GM19351 (cell line): Measurements from ENCODE around the gene THOP1.

Experiments
- ATAC-seq: cut with Tn5 transposase; IDR thresholded peaks from one replicate; pipeline ENCODE4 v1.9.1; 2021; ENCODE audit warnings: mild to moderate bottlenecking, moderate library complexity; ENCODE audit not compliant: unreplicated experiment

Gene THOP1

DNA sequence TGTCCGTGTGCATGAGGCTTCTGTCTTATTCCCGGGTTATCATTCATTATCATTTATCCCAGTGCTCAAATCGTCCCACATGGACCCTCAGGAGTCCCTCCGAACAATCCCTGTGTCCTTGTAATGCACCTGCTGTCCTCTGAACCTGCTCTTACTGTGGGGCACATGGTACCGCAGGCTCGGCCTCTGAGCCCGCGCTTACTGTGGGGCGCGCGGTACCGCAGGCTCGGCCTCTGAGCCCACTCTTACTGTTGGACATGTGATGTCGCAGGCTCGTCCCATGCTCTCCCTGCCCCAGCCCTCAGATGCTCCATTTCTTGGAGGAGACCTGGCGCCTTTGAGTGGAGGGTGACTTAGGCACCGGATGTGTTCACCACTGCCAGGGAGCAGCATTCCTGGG, 17.5 kb downstream of the THOP1 start:
- no peak for ATAC-seq

DNA sequence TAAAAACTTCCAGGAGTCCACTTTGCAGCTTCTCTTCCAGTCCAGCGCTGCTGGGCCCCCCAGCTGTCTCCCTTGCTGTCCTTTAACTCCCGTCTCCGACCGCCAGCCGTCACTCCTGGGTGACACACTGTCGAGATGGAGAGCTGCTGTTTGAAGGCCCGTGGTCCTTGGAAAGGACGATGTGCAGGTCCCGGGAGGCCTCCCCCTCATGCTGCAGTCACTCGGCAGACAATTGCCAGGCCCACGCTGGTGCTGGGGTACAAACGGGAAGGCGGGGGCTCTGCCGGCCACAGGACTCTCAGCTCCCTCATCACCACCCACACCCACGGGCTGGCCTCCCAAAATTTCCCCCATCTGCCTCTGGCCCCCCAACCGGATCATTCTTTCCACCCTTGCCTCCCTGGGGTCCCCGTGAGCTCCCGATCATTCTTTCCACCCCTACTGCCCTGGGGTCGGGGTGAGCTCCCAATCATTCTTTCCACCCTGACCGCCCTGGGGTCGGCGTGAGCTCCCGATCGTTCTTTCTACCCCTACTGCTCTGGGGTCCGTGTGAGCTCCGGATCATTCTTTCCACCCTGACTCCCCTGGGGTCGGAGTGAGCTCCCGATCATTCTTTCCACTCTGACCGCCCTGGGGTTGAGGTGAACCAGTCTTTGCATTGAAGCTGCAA, 18.3 kb downstream of the THOP1 start:
- ATAC-seq: no peak

DNA sequence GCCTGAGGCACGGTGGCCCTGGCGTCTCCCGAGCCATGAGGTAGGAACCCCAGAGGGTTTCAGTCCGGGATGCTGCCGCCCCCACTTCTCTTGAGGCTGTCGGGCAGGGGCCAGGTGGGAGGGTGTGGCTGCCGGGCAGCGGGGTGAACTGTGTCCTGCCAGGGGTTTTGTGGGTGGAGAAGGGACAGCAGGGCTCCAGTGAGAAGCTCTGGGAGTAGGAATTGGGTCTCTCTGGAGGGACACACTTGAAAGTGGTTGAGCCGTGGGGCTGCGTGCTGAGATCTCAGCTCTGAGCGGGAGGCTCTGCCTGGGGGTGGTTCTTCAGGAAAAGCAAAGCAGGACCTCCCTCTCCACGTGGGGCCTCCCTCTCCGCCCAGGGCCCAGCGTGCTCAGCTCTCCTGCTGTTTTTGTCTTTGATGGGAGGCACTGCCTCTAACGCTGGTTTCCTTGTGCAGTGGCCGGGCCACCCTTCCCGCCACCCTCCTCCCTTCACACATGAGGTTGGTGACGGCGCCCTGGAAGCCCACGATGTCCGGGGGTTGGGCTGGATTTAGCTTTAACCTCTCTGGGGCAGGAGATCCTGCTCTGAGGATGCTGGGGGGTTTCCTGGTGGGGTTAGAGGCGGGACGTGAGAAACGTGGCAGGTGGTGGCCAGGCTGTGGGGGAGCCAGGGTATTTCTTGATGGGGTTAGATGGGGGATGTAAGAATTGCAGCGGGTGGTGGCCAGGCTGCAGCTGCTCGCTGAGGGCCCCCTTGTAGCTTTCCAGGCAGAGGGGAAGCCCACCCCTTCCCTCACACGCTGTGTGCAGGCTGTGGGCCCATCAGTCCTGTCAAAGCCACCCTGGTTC, 19.1 kb downstream of the THOP1 start:
- ATAC-seq: no peak

DNA sequence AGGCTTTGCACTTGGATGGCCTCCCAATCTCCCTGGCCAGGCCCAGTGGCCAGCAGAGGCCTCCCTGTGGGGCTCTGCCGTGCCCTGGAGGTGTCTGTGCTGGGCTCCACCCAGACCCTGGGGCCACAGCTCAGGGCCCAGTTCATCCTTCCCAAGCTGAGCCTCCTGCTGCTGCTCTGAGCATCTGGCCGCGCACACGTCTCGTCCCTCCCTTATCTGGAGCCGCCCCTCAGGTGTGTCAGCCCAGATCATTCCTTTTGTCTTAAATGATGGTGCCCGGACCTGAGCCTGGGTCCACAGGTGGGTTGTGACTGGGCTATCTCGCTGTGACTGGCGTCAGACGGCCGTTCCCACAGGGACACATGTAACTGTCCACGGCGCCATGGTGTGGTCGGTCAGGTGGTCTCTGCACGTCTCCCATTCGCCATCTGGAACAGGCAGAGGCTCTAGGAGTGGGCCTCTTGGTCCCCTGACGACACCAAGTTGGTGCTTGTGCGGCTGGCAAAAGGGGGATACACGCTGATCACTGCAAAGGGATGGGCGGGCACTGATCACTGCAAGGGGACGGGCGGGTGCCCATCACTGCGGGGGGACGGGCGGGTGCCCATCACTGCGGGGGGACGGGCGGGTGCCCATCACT, 20.1 kb downstream of the THOP1 start:
- no peak for ATAC-seq

DNA sequence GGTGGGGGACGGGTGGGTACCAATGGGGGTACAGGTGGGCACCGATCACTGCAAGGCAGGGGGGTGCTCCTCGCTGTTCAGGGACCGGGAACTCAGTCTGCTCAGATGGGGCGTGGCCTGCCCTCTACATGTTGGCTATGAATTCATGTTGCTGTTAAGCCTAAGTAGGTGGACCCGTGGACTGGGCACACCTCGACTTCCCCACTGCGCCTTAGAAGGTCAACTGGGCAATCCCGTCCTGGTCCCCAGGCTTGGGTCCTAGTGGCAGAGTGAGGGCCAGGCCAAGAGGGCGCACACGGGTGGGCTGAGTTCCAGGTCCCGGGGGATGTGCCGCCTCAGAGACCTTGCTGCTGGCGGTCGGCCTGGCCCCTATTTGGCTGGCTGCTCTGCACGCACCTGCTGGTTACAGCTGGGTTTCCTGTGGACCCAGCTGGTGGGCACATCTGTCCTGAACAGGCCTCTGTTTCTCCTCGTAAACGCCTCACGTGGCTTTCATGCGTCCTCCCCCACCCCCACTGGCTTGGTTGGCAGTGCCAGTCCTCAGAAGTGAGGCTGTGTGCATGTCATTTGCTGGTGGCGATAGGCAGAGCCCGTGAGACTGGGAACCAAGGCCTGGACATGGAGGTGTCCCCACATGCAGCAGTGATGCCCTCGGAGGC, 20.8 kb downstream of the THOP1 start:
- no peak for ATAC-seq

DNA sequence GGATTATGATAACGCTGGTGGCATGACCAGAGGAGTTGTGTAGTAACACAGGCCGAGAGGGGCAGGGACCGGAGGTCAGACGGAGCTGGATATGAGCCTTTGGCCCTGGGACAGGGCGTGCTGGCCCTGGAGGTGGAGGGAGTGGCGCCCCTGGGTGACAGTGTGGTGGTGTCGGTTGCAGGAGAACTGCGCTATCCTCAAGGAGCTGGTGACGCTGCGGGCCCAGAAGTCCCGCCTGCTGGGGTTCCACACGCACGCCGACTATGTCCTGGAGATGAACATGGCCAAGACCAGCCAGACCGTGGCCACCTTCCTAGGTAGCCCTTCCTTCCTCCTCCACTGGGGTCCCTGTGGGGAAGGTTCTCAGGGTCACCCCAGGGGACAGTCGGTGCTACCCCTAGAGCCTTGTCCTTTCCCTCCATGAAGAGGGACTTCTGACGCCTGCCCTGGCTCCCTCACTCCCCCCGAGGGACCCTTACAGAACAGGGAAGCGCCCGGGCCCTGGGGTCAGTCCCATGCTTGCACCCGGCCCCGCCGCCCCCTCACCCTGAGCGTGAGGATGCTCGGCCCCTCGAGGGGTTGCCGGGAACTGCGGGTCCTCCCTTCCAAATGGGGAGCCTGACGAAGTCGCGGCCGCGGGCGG, 21.6 kb downstream of the THOP1 start:
- ATAC-seq: no peak

DNA sequence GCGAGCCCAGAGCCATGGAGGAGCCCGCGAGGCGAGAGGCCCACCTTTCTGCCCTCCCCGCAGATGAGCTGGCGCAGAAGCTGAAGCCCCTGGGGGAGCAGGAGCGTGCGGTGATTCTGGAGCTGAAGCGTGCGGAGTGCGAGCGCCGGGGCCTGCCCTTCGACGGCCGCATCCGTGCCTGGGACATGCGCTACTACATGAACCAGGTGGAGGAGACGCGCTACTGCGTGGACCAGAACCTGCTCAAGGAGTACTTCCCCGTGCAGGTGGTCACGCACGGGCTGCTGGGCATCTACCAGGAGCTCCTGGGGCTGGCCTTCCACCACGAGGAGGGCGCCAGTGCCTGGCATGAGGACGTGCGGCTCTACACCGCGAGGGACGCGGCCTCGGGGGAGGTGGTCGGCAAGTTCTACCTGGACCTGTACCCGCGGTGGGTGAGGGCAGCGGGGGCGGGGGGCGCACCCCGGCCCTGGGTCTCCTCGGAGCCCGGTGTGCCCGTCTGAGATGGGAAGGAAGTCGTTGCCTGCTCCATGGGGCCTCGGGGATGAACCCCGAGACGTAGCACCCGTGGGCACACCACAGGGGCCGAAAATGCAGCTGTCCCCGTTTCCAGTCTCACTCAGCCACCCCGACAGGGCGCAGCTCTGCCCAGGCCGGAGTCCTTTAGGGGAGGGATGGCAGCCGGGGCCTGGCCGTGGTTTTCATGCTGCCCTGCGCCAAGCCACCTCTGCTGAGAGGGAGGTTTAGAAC, 22.3 kb downstream of the THOP1 start:
- no peak for ATAC-seq

DNA sequence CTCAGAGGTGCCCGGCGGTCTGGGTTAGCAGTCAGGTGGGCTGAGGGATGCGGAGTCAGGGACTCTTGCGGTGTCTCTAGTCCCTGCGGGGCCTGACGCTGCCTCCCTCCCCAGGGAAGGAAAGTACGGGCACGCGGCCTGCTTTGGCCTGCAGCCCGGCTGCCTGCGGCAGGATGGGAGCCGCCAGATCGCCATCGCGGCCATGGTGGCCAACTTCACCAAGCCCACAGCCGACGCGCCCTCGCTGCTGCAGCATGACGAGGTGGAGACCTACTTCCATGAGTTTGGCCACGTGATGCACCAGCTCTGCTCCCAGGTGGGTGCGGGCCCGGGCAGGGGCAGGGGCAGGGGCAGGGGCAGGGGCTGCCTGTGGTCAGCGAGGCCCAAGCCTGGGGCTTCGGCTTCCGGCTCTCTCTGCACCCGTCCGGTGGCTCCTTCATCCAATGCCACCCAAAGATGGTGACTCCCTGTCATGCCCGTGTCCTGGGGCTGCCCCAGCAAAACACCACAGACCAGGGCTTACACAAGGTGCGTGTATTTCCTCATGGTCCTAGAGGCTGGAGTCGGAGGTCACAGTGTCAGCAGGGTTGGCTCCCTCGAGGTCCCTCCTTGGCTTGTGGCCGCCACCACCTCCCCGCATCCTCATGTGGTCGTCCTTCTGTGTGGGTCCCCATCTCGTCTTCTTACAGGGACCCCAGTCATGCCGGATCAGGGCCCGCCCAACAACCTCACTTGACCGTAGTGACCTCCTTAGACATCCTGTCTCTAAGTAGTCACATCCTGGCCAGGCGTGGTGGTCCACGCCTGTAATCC, 23.0 kb downstream of the THOP1 start:
- no peak for ATAC-seq

DNA sequence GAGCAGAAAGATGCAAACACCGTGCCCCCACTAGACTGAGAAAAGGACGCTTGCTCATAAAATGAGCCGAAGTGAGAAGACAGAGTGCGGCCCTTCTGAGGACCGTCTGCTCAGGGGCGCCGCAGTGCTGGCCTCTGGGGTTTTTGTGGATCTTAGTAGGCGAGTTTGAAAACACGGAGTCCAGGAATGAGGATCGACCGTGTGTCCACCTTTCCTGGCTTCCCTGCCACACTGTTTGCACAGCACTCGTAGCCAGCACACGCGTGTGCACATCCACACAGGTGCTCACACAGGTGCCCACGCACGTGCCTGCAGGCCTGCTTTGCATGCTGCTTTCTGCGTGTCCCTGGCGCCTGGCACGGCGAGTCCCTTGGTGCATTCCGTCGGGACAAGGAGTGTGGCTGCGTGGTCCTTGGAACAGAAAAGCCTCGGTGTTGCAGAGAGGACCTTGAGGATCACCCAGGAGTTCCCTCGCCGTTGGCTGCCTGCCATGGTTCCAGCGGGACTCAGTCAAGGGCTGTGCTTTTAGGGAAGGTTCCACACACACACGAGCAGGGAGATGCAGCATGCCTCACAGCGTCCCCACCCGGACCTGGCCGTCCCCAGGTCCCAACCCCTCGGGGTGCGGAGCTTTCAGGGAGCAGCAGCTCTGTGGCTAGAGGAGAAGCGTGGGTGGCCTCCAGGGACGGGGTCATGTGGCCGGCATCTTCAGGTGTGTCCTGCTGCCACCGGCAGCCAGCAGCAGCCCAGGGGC, 24.3 kb downstream of the THOP1 start:
- ATAC-seq: no peak

DNA sequence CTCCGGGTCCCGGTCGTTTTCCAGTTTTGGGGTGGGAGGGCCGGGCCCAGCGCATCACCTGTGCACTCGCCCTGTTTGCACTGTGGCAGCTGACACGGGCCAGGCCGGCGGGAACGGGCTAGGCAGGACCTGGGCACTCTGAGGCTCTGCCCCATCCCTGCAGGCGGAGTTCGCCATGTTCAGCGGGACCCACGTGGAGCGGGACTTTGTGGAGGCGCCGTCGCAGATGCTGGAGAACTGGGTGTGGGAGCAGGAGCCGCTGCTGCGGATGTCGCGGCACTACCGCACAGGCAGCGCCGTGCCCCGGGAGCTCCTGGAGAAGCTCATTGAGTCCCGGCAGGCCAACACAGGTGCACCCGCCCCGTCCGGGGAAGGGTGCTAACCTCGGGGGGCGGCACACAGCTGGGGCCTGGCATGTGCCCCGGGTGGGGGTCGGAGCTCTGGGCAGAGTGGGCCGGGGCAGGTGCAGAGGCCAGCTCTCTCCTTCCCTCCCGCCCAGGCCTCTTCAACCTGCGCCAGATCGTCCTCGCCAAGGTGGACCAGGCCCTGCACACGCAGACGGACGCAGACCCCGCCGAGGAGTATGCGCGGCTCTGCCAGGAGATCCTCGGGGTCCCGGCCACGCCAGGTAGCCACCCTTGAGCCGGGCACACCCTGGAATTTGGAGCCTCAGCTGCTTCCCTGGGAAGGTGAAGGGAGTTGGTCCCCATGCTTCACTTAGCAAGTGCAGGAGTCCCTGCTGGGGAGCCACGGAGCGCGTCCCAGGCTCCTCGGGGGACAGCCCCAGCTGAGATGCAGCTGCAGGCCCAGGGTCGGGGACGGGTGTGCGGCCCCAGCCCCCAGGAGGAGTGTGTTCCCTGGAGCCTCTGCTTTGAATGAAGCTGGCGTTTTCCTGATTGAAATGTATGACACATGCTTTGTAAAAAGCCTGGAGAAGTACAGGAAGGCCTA, 25.1 kb downstream of the THOP1 start:
- ATAC-seq: no peak

DNA sequence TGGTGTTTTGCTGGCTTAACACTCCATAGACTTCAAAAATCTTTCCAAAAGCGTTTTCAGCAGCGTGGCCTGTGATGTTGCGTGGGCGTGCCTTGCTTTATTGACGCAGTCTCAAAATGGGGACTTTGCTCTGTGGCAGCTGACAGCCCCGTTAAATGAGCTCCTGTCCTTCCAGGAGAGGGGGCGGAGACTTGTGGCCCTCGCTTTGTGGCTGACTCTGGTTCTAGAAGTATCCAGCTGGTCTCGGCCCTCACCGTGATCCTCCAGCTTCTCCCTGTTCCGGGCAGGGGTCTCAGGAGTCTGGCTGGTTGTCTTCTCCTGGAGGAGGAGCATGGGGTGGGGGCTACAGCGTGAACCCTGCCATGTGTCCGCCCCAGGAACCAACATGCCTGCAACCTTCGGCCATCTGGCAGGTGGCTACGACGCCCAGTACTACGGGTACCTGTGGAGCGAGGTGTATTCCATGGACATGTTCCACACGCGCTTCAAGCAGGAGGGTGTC, 26.0 kb downstream of the THOP1 start:
- no peak for ATAC-seq

DNA sequence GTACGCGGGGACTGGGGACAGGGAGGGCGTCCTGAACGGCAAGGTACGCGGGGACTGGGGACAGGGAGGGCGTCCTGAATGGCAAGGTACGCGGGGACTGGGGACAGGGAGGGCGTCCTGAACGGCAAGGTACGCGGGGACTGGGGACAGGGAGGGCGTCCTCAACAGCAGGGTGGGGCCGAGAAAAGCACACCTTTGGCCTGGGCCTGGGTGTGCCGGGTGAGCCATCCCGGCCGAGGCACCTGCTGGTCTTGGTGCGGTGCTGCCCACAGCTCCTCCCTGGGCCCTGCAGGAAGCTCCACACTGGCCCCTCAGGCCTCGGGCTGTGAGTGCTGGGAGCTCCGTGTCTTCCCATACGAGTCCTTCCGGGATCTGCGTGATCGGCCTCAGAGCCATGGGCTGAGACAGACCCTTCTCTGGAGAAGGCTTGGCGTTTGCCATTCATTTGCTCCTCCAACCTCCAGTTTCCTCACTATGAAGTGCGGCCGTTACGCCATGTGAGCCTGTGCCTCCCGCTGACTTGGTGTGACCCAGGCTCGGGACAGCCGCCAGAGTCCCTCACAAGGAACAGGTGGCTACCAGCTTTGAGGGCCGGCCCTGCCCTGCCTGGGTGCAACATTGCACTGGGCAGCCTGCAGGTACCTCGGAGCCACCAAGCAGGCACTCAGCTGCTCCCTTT, 26.6 kb downstream of the THOP1 start:
- no peak for ATAC-seq

DNA sequence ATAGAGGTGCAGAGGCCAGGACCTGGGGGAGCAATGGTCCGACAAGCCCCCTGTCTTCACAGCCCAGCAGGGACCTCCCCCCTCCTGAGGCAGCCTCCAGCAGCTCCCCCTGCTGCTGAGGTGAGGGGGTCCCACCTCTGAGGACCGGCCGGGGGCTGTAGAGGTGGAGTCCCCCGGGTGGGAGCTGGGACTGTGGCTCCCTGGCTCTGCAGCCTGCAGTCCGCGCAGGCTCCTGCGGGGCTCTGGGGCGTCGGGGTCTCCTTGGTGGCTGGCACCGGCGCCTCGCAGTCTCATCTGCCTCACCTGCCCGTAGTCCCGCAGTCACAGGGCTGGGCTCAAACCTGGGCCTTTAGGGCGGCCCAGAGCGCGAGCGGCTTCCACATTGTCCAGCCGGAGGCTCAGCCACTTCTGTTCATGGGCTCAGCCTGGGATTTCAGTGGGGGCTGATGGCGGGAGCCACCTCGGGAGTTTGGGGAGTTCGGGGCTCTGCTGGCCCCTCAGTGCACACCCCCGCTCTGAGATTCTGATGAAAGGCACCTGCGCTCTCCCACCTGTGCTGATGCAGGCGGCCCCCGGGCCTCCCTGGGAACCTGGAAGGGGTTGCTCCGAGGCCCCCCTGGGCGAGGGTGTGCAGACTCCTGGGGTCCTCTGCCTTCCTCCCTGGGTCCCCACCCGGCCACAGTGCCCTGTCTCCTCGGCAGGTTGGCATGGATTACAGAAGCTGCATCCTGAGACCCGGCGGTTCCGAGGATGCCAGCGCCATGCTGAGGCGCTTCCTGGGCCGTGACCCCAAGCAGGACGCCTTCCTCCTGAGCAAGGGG, 27.3 kb downstream of the THOP1 start:
- no peak for ATAC-seq

DNA sequence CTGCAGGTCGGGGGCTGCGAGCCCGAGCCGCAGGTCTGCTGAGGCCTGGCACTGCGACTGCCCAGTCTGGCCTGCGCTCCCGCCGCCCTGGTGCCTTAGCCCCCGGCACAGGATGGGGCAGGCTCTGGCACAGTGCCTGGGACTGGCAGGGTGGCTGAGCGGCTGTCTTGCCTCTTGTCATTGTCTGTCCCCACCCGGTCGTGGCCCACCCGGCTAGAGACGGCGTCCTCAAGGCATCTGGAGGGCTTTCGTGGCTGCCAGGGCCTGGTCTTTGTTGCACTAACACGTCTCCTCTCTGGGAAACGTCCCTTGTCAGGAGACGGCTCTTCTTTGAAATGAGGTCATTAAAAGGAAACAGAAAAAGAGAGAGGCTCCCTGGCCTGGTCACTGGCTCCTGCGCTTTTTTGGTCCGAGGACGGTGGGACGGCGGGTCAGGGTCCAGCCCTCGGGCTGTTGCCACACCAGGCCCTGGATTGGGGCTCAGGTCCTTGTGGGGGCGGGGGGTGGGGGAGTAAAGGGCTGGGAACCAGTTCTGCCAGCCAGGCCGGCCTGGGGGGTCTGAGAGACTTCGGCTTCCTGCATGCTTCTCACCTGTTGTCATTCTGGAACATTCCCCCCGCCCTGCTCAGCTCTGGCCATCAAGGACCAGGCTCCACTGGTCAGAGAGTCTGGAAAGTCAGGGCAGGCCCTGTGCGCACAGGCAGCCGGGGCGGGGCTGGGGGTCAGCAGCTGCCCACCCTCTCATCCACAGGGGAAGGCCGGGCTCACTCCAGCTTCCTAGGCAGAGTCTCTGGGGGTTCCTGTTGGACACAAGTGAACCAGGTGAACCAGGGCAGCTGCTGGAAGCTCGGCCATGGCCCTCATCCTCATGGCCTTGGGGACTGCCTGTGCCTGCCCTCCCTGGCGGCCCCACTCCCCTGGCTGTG, 28.2 kb downstream of the THOP1 start:
- ATAC-seq: no peak

DNA sequence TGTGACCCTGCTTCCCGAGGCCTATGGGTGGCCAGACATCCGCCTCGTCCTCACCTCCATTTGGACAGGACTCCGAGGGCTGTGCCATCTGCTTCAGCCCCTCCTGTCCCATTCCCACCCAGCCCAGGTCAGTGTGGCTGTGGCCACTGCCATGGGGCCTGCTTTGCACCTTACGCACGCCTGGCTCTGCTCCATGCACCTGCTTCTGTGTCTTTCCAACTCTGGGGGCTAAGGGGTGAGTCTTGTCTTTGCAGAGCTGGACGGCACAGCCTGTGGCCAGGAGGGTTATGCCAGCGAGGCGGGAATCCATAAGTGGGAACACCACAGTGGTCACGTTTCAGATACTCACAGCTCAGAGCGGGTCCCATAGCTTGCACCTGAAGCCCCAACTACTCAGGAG, 29.1 kb downstream of the THOP1 start:
- no peak for ATAC-seq
